Measurements from ENCODE around the gene TMEM151A. TPM values are rescaled to one million over a fixed set of nuclear protein-coding genes. Genes with fewer than 3 reads are reported as not detected.

The TMEM151A gene
- total RNA-seq, 1 donor from 2014 or later, result not detected

GRCh38 chr11:66278363-66279091, 13.2 kb upstream of the TMEM151A start:
- no peak for TF ChIP-seq EZH2phosphoT487 (IDR thresholded peaks at IDR 0.05)
- no peak for TF ChIP-seq EZH2 (IDR thresholded peaks at IDR 0.05)
- TF ChIP-seq CTCF (IDR thresholded peaks at IDR 0.05), result no peak
- H3K36me3 Mint-ChIP-seq, result peaks cover 6% of the 10 kb centered on the region
- Histone ChIP-seq H3K4me1 (peaks cover 22% of the 10 kb centered on the region), H3K4me3 (peak overlapping the region; percentile 49), H4K20me1 (ENCODE audit: low read depth) (peaks cover 54% of the 10 kb centered on the region), H3K79me2 (ENCODE audit: low read depth) (no peaks in the 10 kb centered on the region), H3K9me3 (ENCODE audit: low read depth) (no peaks in the 10 kb centered on the region), H2AFZ (replicated peaks) (no peak overlapping the region), H3K9ac (no peak overlapping the region), H3K36me3 (no peaks in the 10 kb centered on the region), H3F3A (ENCODE audit: low read depth) (peaks cover 30% of the 10 kb centered on the region), H3K27ac (no peak overlapping the region), H3K27me3 (peaks cover 17% of the 10 kb centered on the region), H3K4me2 (peak overlapping the region; percentile 90)
- no peaks in the 10 kb centered on the region for H3K9me3 Mint-ChIP-seq
- H3K4me3 Mint-ChIP-seq, result peak overlapping the region; percentile 91
- peak; percentile 69 for DNase-seq (ENCODE audit: low spot score)
- peaks cover 3% of the 10 kb centered on the region for H3K27me3 Mint-ChIP-seq (ENCODE audit: insufficient read depth, low read depth)
- H3K27ac Mint-ChIP-seq, result peak overlapping the region; percentile 85
- peaks cover 46% of the 10 kb centered on the region for H3K4me1 Mint-ChIP-seq

GRCh38 chr11:66279092-66279734, 12.5 kb upstream of the TMEM151A start:
- H3K27ac Mint-ChIP-seq, result peak overlapping the region; percentile 19
- no peak for DNase-seq (ENCODE audit: low spot score)
- peaks cover 22% of the 10 kb centered on the region for H3K4me1 ChIP-seq
- peaks cover 54% of the 10 kb centered on the region for H4K20me1 ChIP-seq (ENCODE audit: low read depth)
- peak overlapping the region; percentile 90 for H3K4me2 ChIP-seq
- H3F3A ChIP-seq (ENCODE audit: low read depth), result peaks cover 33% of the 10 kb centered on the region
- H3K27ac ChIP-seq, result no peak overlapping the region
- peaks cover 17% of the 10 kb centered on the region for H3K27me3 ChIP-seq
- no peaks in the 10 kb centered on the region for H3K79me2 ChIP-seq (ENCODE audit: low read depth)
- peak overlapping the region; percentile 49 for H3K4me3 ChIP-seq
- no peaks in the 10 kb centered on the region for H3K36me3 ChIP-seq
- no peaks in the 10 kb centered on the region for H3K9me3 Mint-ChIP-seq
- peaks cover 46% of the 10 kb centered on the region for H3K4me1 Mint-ChIP-seq
- H3K9ac ChIP-seq, result no peak overlapping the region
- peak overlapping the region; percentile 91 for H3K4me3 Mint-ChIP-seq
- H3K9me3 ChIP-seq (ENCODE audit: low read depth), result no peaks in the 10 kb centered on the region
- H3K36me3 Mint-ChIP-seq, result peaks cover 3% of the 10 kb centered on the region
- no peak overlapping the region for H2AFZ ChIP-seq (replicated peaks)
- TF ChIP-seq EZH2phosphoT487 (IDR thresholded peaks at IDR 0.05) (no peak), EZH2 (IDR thresholded peaks at IDR 0.05) (no peak), CTCF (IDR thresholded peaks at IDR 0.05) (no peak)
- peaks cover 3% of the 10 kb centered on the region for H3K27me3 Mint-ChIP-seq (ENCODE audit: insufficient read depth, low read depth)

- Histone ChIP-seq H3K4me2 (no peak overlapping the region), H3K36me3 (no peaks in the 10 kb centered on the region), H3K4me1 (peaks cover 22% of the 10 kb centered on the region), H3K27me3 (peaks cover 17% of the 10 kb centered on the region), H3K79me2 (ENCODE audit: low read depth) (no peaks in the 10 kb centered on the region), H4K20me1 (ENCODE audit: low read depth) (peaks cover 54% of the 10 kb centered on the region), H3F3A (ENCODE audit: low read depth) (peaks cover 33% of the 10 kb centered on the region), H2AFZ (replicated peaks) (no peak overlapping the region), H3K9me3 (ENCODE audit: low read depth) (no peaks in the 10 kb centered on the region), H3K9ac (no peak overlapping the region), H3K27ac (no peak overlapping the region), H3K4me3 (no peak overlapping the region)
- Mint-ChIP-seq H3K27me3 (ENCODE audit: insufficient read depth, low read depth) (peaks cover 4% of the 10 kb centered on the region), H3K4me3 (peak overlapping the region; percentile 91), H3K27ac (no peak overlapping the region), H3K36me3 (peaks cover 2% of the 10 kb centered on the region), H3K4me1 (peaks cover 50% of the 10 kb centered on the region), H3K9me3 (no peaks in the 10 kb centered on the region)
- TF ChIP-seq EZH2 (IDR thresholded peaks at IDR 0.05), result no peak
- TF ChIP-seq CTCF (IDR thresholded peaks at IDR 0.05), result no peak
- no peak for TF ChIP-seq EZH2phosphoT487 (IDR thresholded peaks at IDR 0.05)
- DNase-seq (ENCODE audit: low spot score), result peak; percentile 35
These were observed 11.3 kb upstream of the TMEM151A start for GRCh38 chr11:66280428-66280827.

Data from neural progenitor cell (in vitro differentiated cells).